HuH-7 (cell line): ENCODE data around the gene NUDT21.
A peak's percentile ranks its signal among the peaks of the same experiment; 100 is the strongest.
"Not testable (repeated sequence)": the region's sequence is repeated elsewhere in the genome, so short reads cannot be mapped to it uniquely, and the experiment has no call there.

Experiments
- DNase-seq: peaks from one replicate; pipeline ENCODE4 v3.0.0; 2011; ENCODE audit warnings: low spot score

The NUDT21 gene

DNA sequence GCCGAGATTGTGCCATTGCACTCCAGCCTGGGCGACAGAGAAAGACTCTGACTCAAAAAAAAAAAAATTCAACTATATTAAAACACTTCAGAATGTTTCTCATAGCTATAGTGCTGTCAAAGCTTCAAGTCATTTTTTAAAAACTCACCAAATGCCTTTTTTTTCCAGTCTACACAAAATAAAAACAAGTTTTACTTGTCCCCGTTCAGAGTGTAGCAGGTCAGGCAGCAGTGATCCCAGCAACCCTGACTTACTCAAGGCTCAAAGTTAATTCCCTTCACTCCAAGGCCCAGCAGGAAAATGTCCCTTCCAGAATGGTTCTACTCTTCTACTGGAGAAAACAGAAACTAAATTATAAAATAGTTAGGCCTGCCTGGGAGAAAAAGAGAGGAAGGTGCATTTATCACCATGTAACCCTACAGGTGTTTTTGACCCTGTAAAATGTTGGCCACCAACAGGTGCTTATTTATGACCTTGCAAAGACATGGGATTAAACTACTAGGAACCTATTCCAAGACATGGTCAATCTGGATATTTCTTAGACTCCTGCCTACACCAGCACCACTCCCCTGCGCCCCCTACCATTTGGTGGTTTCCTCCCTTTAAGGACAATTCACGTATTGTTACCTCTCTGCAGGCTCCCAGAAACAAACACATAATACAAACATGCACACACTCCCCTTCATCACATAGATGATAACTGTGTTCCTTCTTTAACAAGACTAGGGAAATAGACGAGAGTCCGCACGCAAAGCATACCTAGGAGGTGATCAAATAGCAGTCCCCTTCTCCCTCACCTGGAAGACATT is 31.2 kb downstream of the NUDT21 start:
- DNase-seq: no peak

- DNase-seq: no peak
Measured at GRCh38 chr16:56417138-56417537, 34.0 kb downstream of the NUDT21 start.

GRCh38 chr16:56415875-56416274 is 35.3 kb downstream of the NUDT21 start:
- DNase-seq: no peak

DNA sequence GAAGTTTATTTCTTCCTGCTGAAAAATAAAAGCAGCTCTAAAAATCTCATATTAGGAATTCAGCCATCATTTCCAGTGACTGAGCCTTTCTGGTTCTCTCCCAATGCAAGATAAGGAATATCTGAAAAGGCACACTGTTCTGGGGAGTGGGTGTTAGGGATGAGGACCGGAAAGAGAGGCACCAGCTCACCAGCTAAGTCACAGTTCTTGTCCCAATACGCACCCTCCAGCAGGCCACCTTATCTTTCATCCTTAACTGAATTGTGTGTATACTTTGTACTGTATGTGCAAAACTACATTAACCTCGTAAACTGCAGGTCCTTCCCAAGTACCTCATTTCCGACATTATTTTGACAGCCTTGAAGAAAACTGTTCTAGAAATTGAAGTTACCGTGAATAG is 36.8 kb downstream of the NUDT21 start:
- no peak for DNase-seq

GRCh38 chr16:56413381-56413780 is 37.8 kb downstream of the NUDT21 start:
- DNase-seq: no peak

GRCh38 chr16:56411624-56412023 is 39.5 kb downstream of the NUDT21 start:
- DNase-seq: no peak

GRCh38 chr16:56411123-56411522 is 40.0 kb downstream of the NUDT21 start:
- no peak for DNase-seq

- DNase-seq: no peak
Measured at GRCh38 chr16:56409195-56409594, 41.9 kb downstream of the NUDT21 start.

- no peak for DNase-seq
Measured at GRCh38 chr16:56408379-56409098, 42.6 kb downstream of the NUDT21 start.

- no peak for DNase-seq
Measured at GRCh38 chr16:56405977-56406672, 45.0 kb downstream of the NUDT21 start.

- peak; percentile 49 for DNase-seq
Measured at GRCh38 chr16:56401482-56401881, 49.6 kb downstream of the NUDT21 start.

- no peak for DNase-seq
Measured at GRCh38 chr16:56400458-56400857, 50.7 kb downstream of the NUDT21 start.

DNA sequence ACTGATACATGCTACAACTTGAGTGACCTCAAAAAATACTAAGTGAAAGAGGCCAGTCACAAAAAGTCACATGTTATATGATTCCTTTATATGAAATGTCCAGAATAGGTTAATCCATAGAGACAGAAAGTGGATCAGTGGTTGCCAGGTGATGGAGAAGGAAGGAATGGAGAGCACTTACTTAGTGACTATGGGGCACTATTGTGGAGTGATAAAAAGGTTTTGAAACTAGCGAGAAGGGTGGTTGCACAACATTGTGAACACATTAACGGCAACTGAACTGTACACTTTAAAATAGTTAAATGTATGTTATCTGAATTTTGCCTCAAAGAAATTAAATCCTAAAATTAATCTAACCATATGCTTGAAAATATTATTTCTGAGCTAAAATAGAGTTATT is 51.6 kb downstream of the NUDT21 start:
- DNase-seq: no peak

DNA sequence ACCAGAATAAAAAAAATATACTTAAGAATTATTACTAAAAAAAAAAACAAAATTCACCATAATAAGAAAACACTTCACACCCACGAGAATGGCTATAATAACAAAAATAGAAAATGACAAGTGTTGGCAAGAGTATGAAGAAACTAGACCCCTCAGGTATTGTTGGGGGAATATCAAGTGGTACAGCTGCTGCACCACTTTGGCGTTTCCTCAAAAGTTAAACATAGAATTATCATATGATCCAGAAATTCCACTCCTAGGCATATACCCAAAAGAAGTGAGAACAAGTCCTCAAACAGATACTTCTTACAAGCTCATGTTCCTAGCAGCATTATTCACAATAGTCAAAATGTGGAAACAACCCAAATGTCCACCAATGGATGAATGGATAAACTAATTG is 52.1 kb downstream of the NUDT21 start:
- no peak for DNase-seq

DNA sequence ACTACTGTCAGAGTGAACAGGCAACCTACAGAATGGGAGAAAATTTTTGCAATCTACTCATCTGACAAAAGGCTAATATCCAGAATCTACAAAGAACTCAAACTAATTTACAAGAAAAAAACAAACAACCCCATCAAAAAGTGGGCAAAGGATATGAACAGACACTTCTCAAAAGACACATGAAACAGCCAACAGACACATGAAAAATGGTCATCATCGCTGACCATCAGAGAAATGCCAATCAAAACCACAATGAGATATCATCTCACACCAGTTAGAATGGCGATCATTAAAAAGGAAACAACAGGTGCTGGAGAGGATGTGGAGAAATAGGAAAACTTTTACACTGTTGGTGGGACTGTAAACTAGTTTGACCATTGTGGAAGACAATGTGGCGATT is 54.4 kb downstream of the NUDT21 start:
- DNase-seq: not testable (repeated sequence)

DNA sequence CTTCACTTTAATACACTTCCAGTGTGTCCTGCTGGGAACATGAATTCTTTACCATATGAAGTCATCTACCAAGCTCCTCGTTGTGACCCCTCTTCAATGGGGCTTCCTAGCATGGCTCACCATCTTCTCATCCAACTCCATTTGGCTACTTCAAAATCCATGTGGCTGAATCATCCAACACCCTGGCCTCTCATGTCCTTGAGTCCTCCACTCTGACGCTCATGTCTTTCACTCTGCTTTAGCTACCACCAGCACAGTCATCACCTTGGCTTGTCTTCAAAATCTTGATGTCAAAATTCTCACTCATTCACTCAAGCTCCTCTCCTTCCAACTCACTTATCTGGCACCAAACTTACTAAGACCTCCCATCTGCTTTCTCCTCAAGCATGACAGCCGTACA is 61.6 kb downstream of the NUDT21 start:
- no peak for DNase-seq

DNA sequence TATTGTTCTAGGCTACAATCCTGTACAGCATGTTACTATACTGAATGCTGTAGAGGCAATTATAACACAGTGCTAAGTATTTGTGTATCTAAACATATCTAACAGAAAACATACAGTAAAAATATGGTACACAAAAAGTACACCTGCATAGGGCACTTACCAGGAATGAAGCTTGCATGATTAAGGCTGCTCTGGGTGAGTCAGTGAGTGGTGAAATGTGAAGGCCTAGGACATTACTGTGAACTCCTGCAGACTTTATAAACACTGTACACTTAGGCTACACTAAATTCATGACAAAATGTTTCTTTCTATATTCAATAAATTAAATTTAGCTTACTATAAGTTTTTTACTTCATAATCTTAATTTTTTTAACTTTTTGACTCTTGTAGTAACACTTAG is 62.9 kb downstream of the NUDT21 start:
- no peak for DNase-seq

DNA sequence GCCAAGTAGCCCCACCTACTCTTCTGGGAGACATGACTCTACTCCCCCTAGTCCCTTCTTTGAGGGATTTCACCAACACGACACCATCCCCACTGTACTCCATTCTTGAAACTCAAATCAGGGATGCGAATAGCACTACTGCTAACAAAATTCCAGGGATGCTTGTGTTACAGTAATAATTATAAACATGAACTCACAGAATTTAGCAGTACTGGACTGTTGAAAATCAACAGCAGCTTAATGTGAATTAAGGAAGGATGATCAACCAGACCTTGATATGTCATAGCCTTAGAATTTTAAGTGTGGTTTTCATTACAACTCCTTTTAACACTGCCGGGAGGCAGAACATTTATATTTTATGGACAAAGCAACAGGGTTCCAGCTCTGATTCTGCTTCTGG is 63.7 kb downstream of the NUDT21 start:
- DNase-seq: no peak

DNA sequence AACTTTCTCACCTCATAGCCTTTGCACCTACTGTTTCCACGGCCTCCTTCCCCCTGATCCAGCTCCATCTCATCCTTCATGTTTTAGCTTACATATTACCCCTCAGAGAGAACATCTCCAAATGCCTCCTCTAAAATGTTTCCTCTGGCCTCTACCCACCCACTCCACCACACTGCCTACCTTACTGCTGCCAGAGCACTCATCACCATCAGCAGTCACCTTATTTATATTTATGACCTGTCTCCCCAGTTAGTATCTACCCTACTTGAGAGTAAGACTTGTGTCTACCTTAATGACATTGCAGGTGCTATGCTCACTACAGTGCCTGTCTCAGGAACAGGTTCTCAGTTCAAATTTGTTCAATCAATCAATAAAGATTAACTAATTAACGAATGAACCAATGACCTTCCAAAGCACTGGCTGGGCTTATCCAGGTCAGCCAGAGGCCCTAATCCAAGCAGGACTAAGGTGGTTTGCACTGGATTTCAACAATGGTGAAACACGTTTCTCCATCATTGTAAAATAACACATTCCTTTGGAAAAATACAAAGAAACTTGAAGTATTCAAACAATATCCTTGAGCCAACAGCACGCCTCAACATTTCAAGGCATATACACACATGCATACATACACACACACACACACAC is 66.9 kb downstream of the NUDT21 start:
- no peak for DNase-seq

DNA sequence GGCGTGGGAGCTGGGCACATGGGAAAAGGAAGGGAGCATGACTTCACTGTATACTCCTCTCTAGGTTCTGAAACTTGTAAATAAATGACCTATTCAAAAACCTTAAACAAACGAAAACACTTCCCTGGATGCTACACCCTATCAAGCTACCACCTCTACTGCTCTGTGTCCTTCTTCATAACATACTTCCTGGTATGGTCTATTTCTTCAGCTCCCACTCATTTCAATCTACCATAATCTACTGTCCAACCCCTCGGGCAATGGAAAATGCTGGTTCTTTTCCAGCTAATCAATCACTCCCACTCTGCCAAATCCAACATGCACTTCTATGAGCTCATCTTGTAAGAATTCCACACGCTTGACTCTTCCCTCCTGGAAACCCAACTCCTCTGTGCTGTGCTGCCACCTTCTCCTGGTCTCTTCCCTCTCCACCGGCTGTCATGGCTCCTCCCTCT is 68.2 kb downstream of the NUDT21 start:
- no peak for DNase-seq

GRCh38 chr16:56382459-56382858 is 68.7 kb downstream of the NUDT21 start:
- DNase-seq: no peak

DNA sequence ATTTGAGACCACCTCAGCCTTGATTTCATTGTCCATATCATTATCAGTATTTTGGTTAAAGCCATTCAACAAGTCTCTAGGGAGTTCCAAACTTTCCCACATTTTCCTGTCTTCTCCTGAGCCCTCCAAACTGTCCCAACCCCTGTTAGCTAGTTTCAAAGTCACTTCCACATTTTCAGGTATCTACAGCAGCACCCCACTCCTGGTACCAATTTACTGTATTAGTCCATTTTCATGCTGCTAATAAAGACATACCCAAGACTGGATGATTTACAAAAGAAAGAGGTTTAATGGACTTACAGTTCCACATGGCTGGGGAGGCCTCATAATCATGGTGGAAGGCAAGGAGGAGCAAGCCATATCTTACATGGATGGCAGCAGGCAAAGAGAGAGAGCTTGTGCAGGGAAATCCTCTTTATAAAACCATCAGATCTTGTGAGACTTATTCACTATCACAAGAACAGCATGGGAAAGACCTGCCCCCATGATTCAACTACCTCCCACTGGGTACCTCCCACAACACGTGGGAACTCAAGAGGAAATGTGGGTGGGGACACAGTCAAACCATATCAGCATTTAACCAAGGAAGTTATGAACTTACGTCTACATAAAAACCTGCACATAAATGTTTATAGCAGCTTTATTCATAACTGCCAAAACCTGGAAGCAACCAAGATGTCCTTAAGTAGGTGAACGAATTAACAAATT is 70.2 kb downstream of the NUDT21 start:
- not testable (repeated sequence) for DNase-seq
